Trophoblast cell (in vitro differentiated cells and primary cell): ENCODE results near the gene ILK.
A peak's percentile ranks its signal among the peaks of the same experiment; 100 is the strongest.

Experiments
- DNase-seq, 2 donors: peaks; one replicate each; pipeline ENCODE4 v3.0.0-alpha.2; 2016
- H2AFZ ChIP-seq: 2 replicates; pipeline ENCODE4 v1.6.1; 2013; ENCODE audit warnings: low read length, moderate library complexity, mild to moderate bottlenecking; ENCODE audit not compliant: insufficient read depth, poor library complexity
- H2AK5ac ChIP-seq: 2 replicates; pipeline ENCODE4 v1.6.1; 2013; ENCODE audit warnings: mild to moderate bottlenecking, low read length
- H2BK120ac ChIP-seq: 2 replicates; pipeline ENCODE4 v1.6.1; 2013; ENCODE audit warnings: low read length, mild to moderate bottlenecking, moderate library complexity; ENCODE audit not compliant: insufficient read depth, poor library complexity
- H2BK12ac ChIP-seq: 2 replicates; pipeline ENCODE4 v1.6.1; 2013; ENCODE audit warnings: mild to moderate bottlenecking, low read length, moderate library complexity
- H2BK5ac ChIP-seq: 2 replicates; pipeline ENCODE4 v1.6.1; 2013; ENCODE audit warnings: low read length, low read depth, moderate library complexity, mild to moderate bottlenecking; ENCODE audit not compliant: poor library complexity
- H3K14ac ChIP-seq: 2 replicates; pipeline ENCODE4 v1.6.1; 2013; ENCODE audit warnings: mild to moderate bottlenecking, low read length
- H3K18ac ChIP-seq: 2 replicates; pipeline ENCODE4 v1.6.1; 2013; ENCODE audit warnings: mild to moderate bottlenecking, low read length
- H3K23ac ChIP-seq: 2 replicates; pipeline ENCODE4 v1.6.1; 2013; ENCODE audit warnings: low read length
- H3K27ac ChIP-seq: 2 replicates; pipeline ENCODE4 v1.5.1; 2013; ENCODE audit warnings: low read depth, mild to moderate bottlenecking, inconsistent platforms, low read length, moderate library complexity
- H3K27me3 ChIP-seq: 2 replicates; pipeline ENCODE4 v1.6.1; 2013; ENCODE audit warnings: inconsistent platforms, mild to moderate bottlenecking, low read length, moderate library complexity; ENCODE audit not compliant: insufficient read depth
- H3K36me3 ChIP-seq, 2 experiments: 1 replicate in 1 of 2; 2 replicates in 1 of 2; pipeline ENCODE4 v1.6.1; 2013; ENCODE audit warnings: low read length in 2 of 2, mild to moderate bottlenecking in 2 of 2, moderate library complexity in 1 of 2; ENCODE audit not compliant: insufficient read depth in 2 of 2, control insufficient read depth in 1 of 2
- H3K4ac ChIP-seq: 2 replicates; pipeline ENCODE4 v1.6.1; 2013; ENCODE audit warnings: low read depth, mild to moderate bottlenecking, low read length, moderate library complexity
- H3K4me1 ChIP-seq, 2 experiments: 1 replicate in 1 of 2; 2 replicates in 1 of 2; pipeline ENCODE4 v1.6.1; 2013; ENCODE audit warnings: low read length in 2 of 2, mild to moderate bottlenecking in 2 of 2, moderate library complexity in 1 of 2; ENCODE audit not compliant: insufficient read depth in 2 of 2, control insufficient read depth in 1 of 2
- H3K4me2 ChIP-seq: 2 replicates; pipeline ENCODE4 v1.6.1; 2013; ENCODE audit warnings: inconsistent platforms, mild to moderate bottlenecking, low read length, moderate library complexity
- H3K4me3 ChIP-seq: 2 replicates; pipeline ENCODE4 v1.5.1; 2013; ENCODE audit warnings: mild to moderate bottlenecking, low read depth, low read length, inconsistent platforms
- H3K79me1 ChIP-seq: one replicate; pipeline ENCODE4 v1.6.1; 2013; ENCODE audit warnings: low read length
- H3K79me2 ChIP-seq: 2 replicates; pipeline ENCODE4 v1.6.1; 2013; ENCODE audit warnings: low read length, mild to moderate bottlenecking; ENCODE audit not compliant: control insufficient read depth, insufficient read depth, poor library complexity
- H3K9ac ChIP-seq: 2 replicates; pipeline ENCODE4 v1.6.1; 2013; ENCODE audit warnings: mild to moderate bottlenecking, low read length
- H3K9me3 ChIP-seq: 2 replicates; pipeline ENCODE4 v1.6.1; 2013; ENCODE audit warnings: low read depth, mild to moderate bottlenecking, control low read depth, inconsistent platforms, low read length; ENCODE audit not compliant: insufficient read depth
- H4K12ac ChIP-seq: 2 replicates; pipeline ENCODE4 v1.6.1; 2013; ENCODE audit warnings: low read depth, mild to moderate bottlenecking, low read length, moderate library complexity
- H4K8ac ChIP-seq: 2 replicates; pipeline ENCODE4 v1.6.1; 2013; ENCODE audit warnings: low read depth, mild to moderate bottlenecking, low read length, moderate library complexity
- H4K91ac ChIP-seq: one replicate; pipeline ENCODE4 v1.6.1; 2013; ENCODE audit warnings: low read depth, mild to moderate bottlenecking, low read length, moderate library complexity
- WGBS: extraction: QIAGEN DNeasy Blood & Tissue Kit; methylation state at CpG from one replicate; pipeline ENCODE4 v1.1.7; 2013; ENCODE audit warnings: missing lambda C conversion rate; ENCODE audit not compliant: insufficient read length, insufficient coverage; ENCODE audit errors: extremely low coverage; 5-methylcytosine and 5-hydroxymethylcytosine counted together

The ILK gene

GRCh38 chr11:6652182-6652581 is 48.6 kb downstream of the ILK start:
- Histone ChIP-seq H2BK12ac (no peak overlapping the region), H3K4me3 (no peak overlapping the region), H3K36me3 (no peaks in the 10 kb centered on the region), H3K18ac (no peak overlapping the region), H4K8ac (no peak overlapping the region), H2AFZ (no peak overlapping the region), H3K79me1 (no peaks in the 10 kb centered on the region), H3K9ac (no peak overlapping the region), H3K4me2 (no peak overlapping the region), H2AK5ac (no peak overlapping the region), H3K9me3 (no peaks in the 10 kb centered on the region), H3K79me2 (no peaks in the 10 kb centered on the region), H3K23ac (no peak overlapping the region), H4K12ac (no peak overlapping the region), H3K4me1 (peaks cover 0 to 6% of the 10 kb centered on the region in 2 experiments), H3K14ac (no peak overlapping the region), H3K4ac (no peak overlapping the region), H3K27me3 (peaks cover 28% of the 10 kb centered on the region), H4K91ac (no peak overlapping the region), H2BK5ac (no peak overlapping the region), H2BK120ac (no peak overlapping the region), H3K27ac (no peak overlapping the region)
- no CpG with 5 or more reads among the region's 3 CpGs for WGBS
- no peak for DNase-seq

- Histone ChIP-seq H3K27ac (no peak overlapping the region), H2BK5ac (no peak overlapping the region), H3K36me3 (no peaks in the 10 kb centered on the region), H3K79me2 (no peaks in the 10 kb centered on the region), H4K12ac (no peak overlapping the region), H2BK12ac (no peak overlapping the region), H3K27me3 (peaks cover 30% of the 10 kb centered on the region), H3K9me3 (no peaks in the 10 kb centered on the region), H3K4ac (no peak overlapping the region), H3K79me1 (no peaks in the 10 kb centered on the region), H3K4me3 (no peak overlapping the region), H3K4me2 (no peak overlapping the region), H3K9ac (no peak overlapping the region), H2BK120ac (no peak overlapping the region), H3K4me1 (peaks cover 0 to 6% of the 10 kb centered on the region in 2 experiments), H4K8ac (no peak overlapping the region), H3K18ac (no peak overlapping the region), H2AFZ (no peak overlapping the region), H3K14ac (no peak overlapping the region), H2AK5ac (no peak overlapping the region), H4K91ac (no peak overlapping the region), H3K23ac (no peak overlapping the region)
- WGBS, result no CpG with 5 or more reads among the region's 1 CpG
- DNase-seq, result no peak
Measured at GRCh38 chr11:6653097-6653496, 49.5 kb downstream of the ILK start.

GRCh38 chr11:6653656-6654055 is 50.1 kb downstream of the ILK start:
- Histone ChIP-seq H3K36me3 (no peaks in the 10 kb centered on the region), H2AK5ac (no peak overlapping the region), H3K18ac (no peak overlapping the region), H3K79me1 (no peaks in the 10 kb centered on the region), H4K8ac (no peak overlapping the region), H3K4ac (no peak overlapping the region), H3K27me3 (peaks cover 30% of the 10 kb centered on the region), H2BK5ac (no peak overlapping the region), H3K14ac (no peak overlapping the region), H3K4me2 (no peak overlapping the region), H2BK120ac (no peak overlapping the region), H3K4me1 (peaks cover 0 to 6% of the 10 kb centered on the region in 2 experiments), H3K27ac (no peak overlapping the region), H2AFZ (no peak overlapping the region), H2BK12ac (no peak overlapping the region), H3K23ac (no peak overlapping the region), H3K9me3 (no peaks in the 10 kb centered on the region), H3K79me2 (no peaks in the 10 kb centered on the region), H3K4me3 (no peak overlapping the region), H3K9ac (no peak overlapping the region), H4K91ac (no peak overlapping the region), H4K12ac (no peak overlapping the region)
- WGBS, result no CpG with 5 or more reads among the region's 2 CpGs
- DNase-seq, result no peak

- peaks cover 30% of the 10 kb centered on the region for H3K27me3 ChIP-seq
- H3K4me2 ChIP-seq, result peak overlapping the region; percentile 42
- no peak for DNase-seq
- H3K36me3 ChIP-seq, result no peaks in the 10 kb centered on the region
- H3K79me2 ChIP-seq, result no peaks in the 10 kb centered on the region
- no peak overlapping the region for H4K12ac ChIP-seq
- H3K9me3 ChIP-seq, result no peaks in the 10 kb centered on the region
- H3K9ac ChIP-seq, result no peak overlapping the region
- H3K4ac ChIP-seq, result no peak overlapping the region
- no peak overlapping the region for H2BK5ac ChIP-seq
- no peak overlapping the region for H2BK12ac ChIP-seq
- H2BK120ac ChIP-seq, result no peak overlapping the region
- peaks cover 0 to 6% of the 10 kb centered on the region in 2 experiments for H3K4me1 ChIP-seq
- no peak overlapping the region for H3K27ac ChIP-seq
- no peak overlapping the region for H3K23ac ChIP-seq
- no CpG with 5 or more reads among the region's 9 CpGs for WGBS
- no peak overlapping the region for H4K8ac ChIP-seq
- H3K79me1 ChIP-seq, result no peaks in the 10 kb centered on the region
- H3K14ac ChIP-seq, result no peak overlapping the region
- H4K91ac ChIP-seq, result no peak overlapping the region
- H3K18ac ChIP-seq, result no peak overlapping the region
- H2AK5ac ChIP-seq, result no peak overlapping the region
- H2AFZ ChIP-seq, result no peak overlapping the region
- no peak overlapping the region for H3K4me3 ChIP-seq
Measured at GRCh38 chr11:6654281-6655019, 50.9 kb downstream of the ILK start.
